Measurements from ENCODE around the gene GABRA5.

- TF ChIP-seq POLR2AphosphoS5 (IDR thresholded peaks at IDR 0.05) (no peak), EP300 (conservative IDR thresholded peaks at IDR 0.05; ENCODE audit: poor library complexity, severe bottlenecking) (no peak), EZH2 (IDR thresholded peaks at IDR 0.05; ENCODE audit: borderline replicate concordance, insufficient read depth, low read length, poor library complexity, severe bottlenecking) (no peak), TAF1 (IDR thresholded peaks at IDR 0.05; ENCODE audit: low read depth) (no peak), SMC3 (conservative IDR thresholded peaks at IDR 0.05; ENCODE audit: poor library complexity) (no peak), MXI1 (conservative IDR thresholded peaks at IDR 0.05; ENCODE audit: poor library complexity, severe bottlenecking) (no peak)
- TF ChIP-seq, protein P1, sequence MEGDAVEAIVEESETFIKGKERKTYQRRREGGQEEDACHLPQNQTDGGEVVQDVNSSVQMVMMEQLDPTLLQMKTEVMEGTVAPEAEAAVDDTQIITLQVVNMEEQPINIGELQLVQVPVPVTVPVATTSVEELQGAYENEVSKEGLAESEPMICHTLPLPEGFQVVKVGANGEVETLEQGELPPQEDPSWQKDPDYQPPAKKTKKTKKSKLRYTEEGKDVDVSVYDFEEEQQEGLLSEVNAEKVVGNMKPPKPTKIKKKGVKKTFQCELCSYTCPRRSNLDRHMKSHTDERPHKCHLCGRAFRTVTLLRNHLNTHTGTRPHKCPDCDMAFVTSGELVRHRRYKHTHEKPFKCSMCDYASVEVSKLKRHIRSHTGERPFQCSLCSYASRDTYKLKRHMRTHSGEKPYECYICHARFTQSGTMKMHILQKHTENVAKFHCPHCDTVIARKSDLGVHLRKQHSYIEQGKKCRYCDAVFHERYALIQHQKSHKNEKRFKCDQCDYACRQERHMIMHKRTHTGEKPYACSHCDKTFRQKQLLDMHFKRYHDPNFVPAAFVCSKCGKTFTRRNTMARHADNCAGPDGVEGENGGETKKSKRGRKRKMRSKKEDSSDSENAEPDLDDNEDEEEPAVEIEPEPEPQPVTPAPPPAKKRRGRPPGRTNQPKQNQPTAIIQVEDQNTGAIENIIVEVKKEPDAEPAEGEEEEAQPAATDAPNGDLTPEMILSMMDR (IDR thresholded peaks at IDR 0.05; ENCODE audit: poor library complexity, severe bottlenecking) = no peak
- TF ChIP-seq, protein P2, sequence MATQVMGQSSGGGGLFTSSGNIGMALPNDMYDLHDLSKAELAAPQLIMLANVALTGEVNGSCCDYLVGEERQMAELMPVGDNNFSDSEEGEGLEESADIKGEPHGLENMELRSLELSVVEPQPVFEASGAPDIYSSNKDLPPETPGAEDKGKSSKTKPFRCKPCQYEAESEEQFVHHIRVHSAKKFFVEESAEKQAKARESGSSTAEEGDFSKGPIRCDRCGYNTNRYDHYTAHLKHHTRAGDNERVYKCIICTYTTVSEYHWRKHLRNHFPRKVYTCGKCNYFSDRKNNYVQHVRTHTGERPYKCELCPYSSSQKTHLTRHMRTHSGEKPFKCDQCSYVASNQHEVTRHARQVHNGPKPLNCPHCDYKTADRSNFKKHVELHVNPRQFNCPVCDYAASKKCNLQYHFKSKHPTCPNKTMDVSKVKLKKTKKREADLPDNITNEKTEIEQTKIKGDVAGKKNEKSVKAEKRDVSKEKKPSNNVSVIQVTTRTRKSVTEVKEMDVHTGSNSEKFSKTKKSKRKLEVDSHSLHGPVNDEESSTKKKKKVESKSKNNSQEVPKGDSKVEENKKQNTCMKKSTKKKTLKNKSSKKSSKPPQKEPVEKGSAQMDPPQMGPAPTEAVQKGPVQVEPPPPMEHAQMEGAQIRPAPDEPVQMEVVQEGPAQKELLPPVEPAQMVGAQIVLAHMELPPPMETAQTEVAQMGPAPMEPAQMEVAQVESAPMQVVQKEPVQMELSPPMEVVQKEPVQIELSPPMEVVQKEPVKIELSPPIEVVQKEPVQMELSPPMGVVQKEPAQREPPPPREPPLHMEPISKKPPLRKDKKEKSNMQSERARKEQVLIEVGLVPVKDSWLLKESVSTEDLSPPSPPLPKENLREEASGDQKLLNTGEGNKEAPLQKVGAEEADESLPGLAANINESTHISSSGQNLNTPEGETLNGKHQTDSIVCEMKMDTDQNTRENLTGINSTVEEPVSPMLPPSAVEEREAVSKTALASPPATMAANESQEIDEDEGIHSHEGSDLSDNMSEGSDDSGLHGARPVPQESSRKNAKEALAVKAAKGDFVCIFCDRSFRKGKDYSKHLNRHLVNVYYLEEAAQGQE (IDR thresholded peaks at IDR 0.05; ENCODE audit: borderline replicate concordance) = no peak
These were observed 68.5 kb downstream of the GABRA5 start for GRCh38 chr15:26935322-26935721.

Data from neural cell (in vitro differentiated cells).